Calu3 (cell line): ENCODE results near the gene ALKBH6. TPM values are rescaled to one million over a fixed set of nuclear protein-coding genes. Genes with fewer than 3 reads are reported as not detected.

ENCODE experiments used
- BruUV-seq: library from RNA; stranded (reverse); fragments of 400-500 nt; replicated peaks from 2 replicates; lab custom pipeline; 2021; lab: Mats Ljungman, UMichigan
- CTCF ChIA-PET: fragments of 300-600 bp; sonication (Branson Sonifier 250); formaldehyde crosslinking; loops from one replicate; lab custom pipeline; 2022; ENCODE audit warnings: antibody characterized with exemption; lab: Charles Lee
- DNase-seq: peaks from one replicate; pipeline ENCODE4 v3.0.0; 2022
- H3K27ac Mint-ChIP-seq: one replicate; pipeline ENCODE4 v1.8.0; 2022; ENCODE audit warnings: mixed read lengths; ENCODE audit not compliant: unreplicated experiment
- H3K27me3 Mint-ChIP-seq: one replicate; pipeline ENCODE4 v1.8.0; 2022; ENCODE audit warnings: mixed read lengths; ENCODE audit not compliant: unreplicated experiment
- H3K36me3 Mint-ChIP-seq: one replicate; pipeline ENCODE4 v1.8.0; 2022; ENCODE audit warnings: mild to moderate bottlenecking, moderate library complexity, mixed read lengths; ENCODE audit not compliant: insufficient read depth, unreplicated experiment
- H3K4me1 Mint-ChIP-seq: one replicate; pipeline ENCODE4 v1.8.0; 2022; ENCODE audit warnings: mild to moderate bottlenecking, low read depth, mixed read lengths; ENCODE audit not compliant: unreplicated experiment
- H3K4me3 Mint-ChIP-seq: one replicate; pipeline ENCODE4 v1.8.0; 2022; ENCODE audit warnings: mild to moderate bottlenecking, low read depth, moderate library complexity, mixed read lengths; ENCODE audit not compliant: unreplicated experiment
- H3K9me3 Mint-ChIP-seq: one replicate; pipeline ENCODE4 v1.8.0; 2022; ENCODE audit warnings: low read depth, mixed read lengths; ENCODE audit not compliant: unreplicated experiment
- intact Hi-C: fragments of 100-400 bp; cut with micrococcal nuclease; formaldehyde crosslinking; loops from one replicate; pipeline ENCODE4 v1.10.0; 2022; ENCODE audit not compliant: unreplicated experiment
- total RNA-seq: library from RNA; stranded (reverse); gene quantifications from 2 replicates; pipeline ENCODE4 v1.2.3, GENCODE V29; 2022
- TF ChIP-seq, protein P1 (sequence below): fragments of 200-600 bp; IDR thresholded peaks from one replicate; pipeline ENCODE4 v1.8.0; 2022; ENCODE audit warnings: antibody characterized with exemption; ENCODE audit not compliant: unreplicated experiment

ALKBH6 gene
- total RNA-seq, 1 experiment from 2014 or later: 56.7 TPM

DNA sequence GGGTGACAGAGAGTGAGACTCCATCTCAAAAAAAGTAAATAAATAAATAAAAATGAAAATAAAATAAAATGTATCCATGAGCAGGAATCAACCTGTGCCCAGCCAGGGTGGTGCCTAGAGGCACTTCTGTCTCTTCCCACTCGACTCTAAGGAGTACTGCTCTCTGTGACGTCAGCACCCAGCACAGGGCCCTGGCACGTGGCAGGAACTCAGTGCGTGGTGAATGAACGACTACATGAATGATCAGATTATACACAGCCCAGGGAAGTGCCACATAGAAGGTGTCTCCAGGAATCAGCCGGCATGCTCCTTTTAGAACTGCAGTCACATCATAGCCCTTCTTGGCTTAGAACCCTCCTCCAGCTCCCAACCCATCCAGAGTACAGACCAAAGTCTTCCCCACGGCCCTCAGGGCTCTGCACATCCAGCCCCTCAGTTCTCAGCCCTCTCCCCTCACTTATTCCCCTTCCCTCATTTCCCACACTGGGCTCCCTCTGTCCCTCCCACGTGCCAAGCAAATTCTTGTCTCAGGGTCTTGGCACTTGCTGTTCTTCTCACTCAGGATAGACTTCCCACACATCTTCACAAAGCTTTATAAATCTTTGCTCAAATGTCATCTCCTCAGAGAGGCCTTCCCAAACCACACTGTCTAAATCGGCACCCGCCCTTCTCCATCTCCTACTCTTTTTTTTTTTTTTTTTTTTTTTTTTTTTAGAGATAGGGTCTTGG lies 14.5 kb upstream of the ALKBH6 start:
- Mint-ChIP-seq H3K4me3 (no peak overlapping the region), H3K36me3 (peaks cover 31% of the 10 kb centered on the region), H3K27me3 (no peaks in the 10 kb centered on the region), H3K9me3 (no peaks in the 10 kb centered on the region), H3K27ac (no peak overlapping the region), H3K4me1 (no peaks in the 10 kb centered on the region)
- DNase-seq: no peak
- no TSS peak for BruUV-seq
- TF ChIP-seq, protein P1, sequence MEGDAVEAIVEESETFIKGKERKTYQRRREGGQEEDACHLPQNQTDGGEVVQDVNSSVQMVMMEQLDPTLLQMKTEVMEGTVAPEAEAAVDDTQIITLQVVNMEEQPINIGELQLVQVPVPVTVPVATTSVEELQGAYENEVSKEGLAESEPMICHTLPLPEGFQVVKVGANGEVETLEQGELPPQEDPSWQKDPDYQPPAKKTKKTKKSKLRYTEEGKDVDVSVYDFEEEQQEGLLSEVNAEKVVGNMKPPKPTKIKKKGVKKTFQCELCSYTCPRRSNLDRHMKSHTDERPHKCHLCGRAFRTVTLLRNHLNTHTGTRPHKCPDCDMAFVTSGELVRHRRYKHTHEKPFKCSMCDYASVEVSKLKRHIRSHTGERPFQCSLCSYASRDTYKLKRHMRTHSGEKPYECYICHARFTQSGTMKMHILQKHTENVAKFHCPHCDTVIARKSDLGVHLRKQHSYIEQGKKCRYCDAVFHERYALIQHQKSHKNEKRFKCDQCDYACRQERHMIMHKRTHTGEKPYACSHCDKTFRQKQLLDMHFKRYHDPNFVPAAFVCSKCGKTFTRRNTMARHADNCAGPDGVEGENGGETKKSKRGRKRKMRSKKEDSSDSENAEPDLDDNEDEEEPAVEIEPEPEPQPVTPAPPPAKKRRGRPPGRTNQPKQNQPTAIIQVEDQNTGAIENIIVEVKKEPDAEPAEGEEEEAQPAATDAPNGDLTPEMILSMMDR: no peak
- intact Hi-C loops: no loop called here
- CTCF ChIA-PET: interaction anchor here (0.7 kb wide), 1 partner anchor 221 kb away, joined by 4 read pairs; no protein-coding TSS in a partner anchor

DNA sequence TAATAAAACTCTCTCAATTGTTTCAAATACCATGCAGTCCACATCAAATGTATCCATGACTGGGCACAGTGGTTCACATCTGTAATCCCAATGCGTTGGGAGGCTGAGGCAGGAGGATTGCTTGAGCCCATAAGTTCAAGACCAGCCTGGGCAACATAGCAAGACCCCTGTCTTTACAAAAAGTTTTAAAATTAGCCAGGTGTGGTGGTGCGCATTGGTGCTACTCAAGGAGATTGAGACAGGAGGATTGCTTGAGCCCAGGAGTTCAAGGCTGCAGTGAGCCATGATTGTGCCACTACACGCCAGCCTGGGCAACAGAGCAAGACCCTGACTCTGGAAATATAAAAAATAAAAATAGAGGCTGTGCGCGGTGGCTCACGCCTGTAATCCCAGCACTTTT lies 13.7 kb upstream of the ALKBH6 start:
- Mint-ChIP-seq H3K36me3 (peaks cover 34% of the 10 kb centered on the region), H3K4me3 (no peak overlapping the region), H3K27ac (no peak overlapping the region), H3K4me1 (no peaks in the 10 kb centered on the region), H3K9me3 (no peaks in the 10 kb centered on the region), H3K27me3 (no peaks in the 10 kb centered on the region)
- CTCF ChIA-PET: no interaction called here
- BruUV-seq: no TSS peak
- intact Hi-C loops: no loop called here
- TF ChIP-seq, protein P1: no peak
- no peak for DNase-seq

DNA sequence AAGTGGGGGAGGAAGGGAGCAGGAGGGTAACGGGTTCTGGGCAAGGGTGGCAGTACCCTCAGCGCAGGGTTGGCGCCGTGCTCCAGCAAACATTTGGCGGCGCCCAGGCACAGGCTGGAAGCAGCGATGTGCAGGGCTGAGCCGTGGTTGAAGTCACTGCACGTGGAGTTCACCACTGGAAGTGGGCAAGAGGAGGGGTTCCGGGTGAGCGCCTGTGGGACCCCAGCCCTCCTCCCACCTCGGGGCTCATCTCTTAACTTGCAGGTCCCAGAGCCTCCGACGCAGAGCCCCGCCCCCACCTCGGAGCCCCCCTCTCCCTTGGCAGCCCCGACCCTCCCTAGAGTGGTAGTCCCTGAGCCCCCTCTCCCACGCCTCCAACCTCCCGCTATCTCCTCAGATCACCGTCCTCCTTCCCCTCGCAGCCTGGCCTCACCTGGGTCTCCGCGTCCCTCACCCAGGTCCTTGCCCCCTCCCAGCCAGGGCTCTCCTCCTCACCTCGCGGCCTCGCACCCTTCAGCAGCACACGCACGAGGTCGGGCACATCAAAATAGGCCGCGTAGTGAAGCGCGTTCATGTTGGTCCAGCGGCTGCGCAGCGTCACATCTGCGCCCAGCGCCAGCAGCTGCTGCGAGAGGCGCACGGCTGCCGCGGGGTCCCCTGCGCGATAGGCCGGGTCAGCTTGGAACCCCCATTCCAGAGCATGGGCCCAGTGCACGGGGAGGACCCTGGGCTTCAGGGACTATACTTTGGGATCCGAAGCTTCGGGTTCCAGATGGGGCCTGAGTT lies 12.3 kb upstream of the ALKBH6 start:
- no peak overlapping the region for H3K27ac Mint-ChIP-seq
- peaks cover 32% of the 10 kb centered on the region for H3K36me3 Mint-ChIP-seq
- TF ChIP-seq, protein P1: no peak
- no peaks in the 10 kb centered on the region for H3K9me3 Mint-ChIP-seq
- CTCF ChIA-PET: no interaction called here
- H3K4me1 Mint-ChIP-seq: no peaks in the 10 kb centered on the region
- DNase-seq: no peak
- no TSS peak for BruUV-seq
- H3K4me3 Mint-ChIP-seq: no peak overlapping the region
- intact Hi-C loops: no loop called here
- no peaks in the 10 kb centered on the region for H3K27me3 Mint-ChIP-seq

DNA sequence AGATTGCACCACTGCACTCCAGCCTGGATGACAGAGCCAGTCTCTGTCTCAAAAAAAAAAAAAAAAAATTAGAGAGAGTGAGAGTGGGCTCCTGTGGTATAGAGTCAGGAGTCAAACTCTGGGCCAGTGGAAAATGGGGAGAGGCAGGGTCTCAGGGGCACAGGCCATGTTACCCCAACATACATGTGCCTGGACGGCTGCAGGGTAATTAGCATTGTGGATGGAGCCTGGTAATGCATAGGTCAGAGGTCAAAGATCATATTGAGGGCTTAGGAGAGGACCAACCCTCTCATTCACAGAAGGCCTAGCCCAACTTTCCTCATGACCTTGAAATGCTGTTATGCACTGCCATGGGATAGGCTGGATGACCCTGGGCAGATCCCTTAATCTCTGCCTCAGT lies 11.5 kb upstream of the ALKBH6 start:
- no peaks in the 10 kb centered on the region for H3K4me1 Mint-ChIP-seq
- no peak overlapping the region for H3K27ac Mint-ChIP-seq
- no peaks in the 10 kb centered on the region for H3K9me3 Mint-ChIP-seq
- intact Hi-C loops: no loop called here
- no peak overlapping the region for H3K4me3 Mint-ChIP-seq
- TF ChIP-seq, protein P1: no peak
- H3K36me3 Mint-ChIP-seq: peaks cover 31% of the 10 kb centered on the region
- no peaks in the 10 kb centered on the region for H3K27me3 Mint-ChIP-seq
- CTCF ChIA-PET: no interaction called here
- DNase-seq: no peak
- BruUV-seq: no TSS peak
